Measurements from ENCODE around the gene UTP11. TPM values are rescaled to one million over a fixed set of nuclear protein-coding genes. Genes with fewer than 3 reads are reported as not detected.
"Not testable (repeated sequence)": the region's sequence is repeated elsewhere in the genome, so short reads cannot be mapped to it uniquely, and the experiment has no call there.

UTP11 gene, protein sequence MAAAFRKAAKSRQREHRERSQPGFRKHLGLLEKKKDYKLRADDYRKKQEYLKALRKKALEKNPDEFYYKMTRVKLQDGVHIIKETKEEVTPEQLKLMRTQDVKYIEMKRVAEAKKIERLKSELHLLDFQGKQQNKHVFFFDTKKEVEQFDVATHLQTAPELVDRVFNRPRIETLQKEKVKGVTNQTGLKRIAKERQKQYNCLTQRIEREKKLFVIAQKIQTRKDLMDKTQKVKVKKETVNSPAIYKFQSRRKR
- 100 to 1,000 TPM in 8 of 12 donors, 10 to 100 TPM in 3, not detected in 1; 80.5 to 128 (median 105) TPM for polyA plus RNA-seq (ENCODE audit: insufficient read length in 12 of 12)
- long read RNA-seq, donor 1, transcript UTP11-201 (8 exons, 2,019 nt), result major isoform, 24 of 32 reads
- long read RNA-seq, donor 1, partial matches to known transcripts, result 7 of 32 reads
- long read RNA-seq, donor 1, other reads (novel, unspliced or antisense), result 0 of 32 reads
- long read RNA-seq, donor 2, transcript UTP11-201 (8 exons, 2,019 nt), result major isoform, 90 of 127 reads
- long read RNA-seq, donor 2, transcript UTP11-204 (6 exons, 1,895 nt), result minor isoform, 5 of 127 reads
- long read RNA-seq, donor 2, partial matches to known transcripts, result 31 of 127 reads
- long read RNA-seq, donor 2, other reads (novel, unspliced or antisense), result 0 of 127 reads
- long read RNA-seq, donor 3, transcript UTP11-201 (8 exons, 2,019 nt), result major isoform, 36 of 37 reads
- long read RNA-seq, donor 3, partial matches to known transcripts, result 0 of 37 reads
- long read RNA-seq, donor 3, other reads (novel, unspliced or antisense), result 0 of 37 reads
- long read RNA-seq, donor 4, transcript UTP11-201 (8 exons, 2,019 nt), result major isoform, 24 of 26 reads
- long read RNA-seq, donor 4, partial matches to known transcripts, result 0 of 26 reads
- long read RNA-seq, donor 4, other reads (novel, unspliced or antisense), result 0 of 26 reads
- long read RNA-seq, donor 5, transcript UTP11-201 (8 exons, 2,019 nt), result major isoform, 86 of 110 reads
- long read RNA-seq, donor 5, partial matches to known transcripts, result 20 of 110 reads
- long read RNA-seq, donor 5, other reads (novel, unspliced or antisense), result 0 of 110 reads
- long read RNA-seq, donor 6, transcript UTP11-201 (8 exons, 2,019 nt), result major isoform, 33 of 37 reads
- long read RNA-seq, donor 6, partial matches to known transcripts, result 0 of 37 reads
- long read RNA-seq, donor 6, other reads (novel, unspliced or antisense), result 0 of 37 reads
- long read RNA-seq, donor 7, transcript UTP11-201 (8 exons, 2,019 nt), result major isoform, 25 of 27 reads
- long read RNA-seq, donor 7, partial matches to known transcripts, result 0 of 27 reads
- long read RNA-seq, donor 7, other reads (novel, unspliced or antisense), result 0 of 27 reads
- long read RNA-seq, donor 8, transcript UTP11-201 (8 exons, 2,019 nt), result major isoform, 76 of 89 reads
- long read RNA-seq, donor 8, partial matches to known transcripts, result 8 of 89 reads
- long read RNA-seq, donor 8, other reads (novel, unspliced or antisense), result 0 of 89 reads
- long read RNA-seq, donor 9, transcript UTP11-201 (8 exons, 2,019 nt), result major isoform, 28 of 37 reads
- long read RNA-seq, donor 9, partial matches to known transcripts, result 5 of 37 reads
- long read RNA-seq, donor 9, other reads (novel, unspliced or antisense), result 0 of 37 reads
- long read RNA-seq, donor 10, transcript UTP11-201 (8 exons, 2,019 nt), result major isoform, 83 of 107 reads
- long read RNA-seq, donor 10, partial matches to known transcripts, result 21 of 107 reads
- long read RNA-seq, donor 10, other reads (novel, unspliced or antisense), result 0 of 107 reads
- long read RNA-seq, donor 11, transcript UTP11-201 (8 exons, 2,019 nt), result major isoform, 57 of 95 reads
- long read RNA-seq, donor 11, partial matches to known transcripts, result 35 of 95 reads
- long read RNA-seq, donor 11, other reads (novel, unspliced or antisense), result 0 of 95 reads

DNA sequence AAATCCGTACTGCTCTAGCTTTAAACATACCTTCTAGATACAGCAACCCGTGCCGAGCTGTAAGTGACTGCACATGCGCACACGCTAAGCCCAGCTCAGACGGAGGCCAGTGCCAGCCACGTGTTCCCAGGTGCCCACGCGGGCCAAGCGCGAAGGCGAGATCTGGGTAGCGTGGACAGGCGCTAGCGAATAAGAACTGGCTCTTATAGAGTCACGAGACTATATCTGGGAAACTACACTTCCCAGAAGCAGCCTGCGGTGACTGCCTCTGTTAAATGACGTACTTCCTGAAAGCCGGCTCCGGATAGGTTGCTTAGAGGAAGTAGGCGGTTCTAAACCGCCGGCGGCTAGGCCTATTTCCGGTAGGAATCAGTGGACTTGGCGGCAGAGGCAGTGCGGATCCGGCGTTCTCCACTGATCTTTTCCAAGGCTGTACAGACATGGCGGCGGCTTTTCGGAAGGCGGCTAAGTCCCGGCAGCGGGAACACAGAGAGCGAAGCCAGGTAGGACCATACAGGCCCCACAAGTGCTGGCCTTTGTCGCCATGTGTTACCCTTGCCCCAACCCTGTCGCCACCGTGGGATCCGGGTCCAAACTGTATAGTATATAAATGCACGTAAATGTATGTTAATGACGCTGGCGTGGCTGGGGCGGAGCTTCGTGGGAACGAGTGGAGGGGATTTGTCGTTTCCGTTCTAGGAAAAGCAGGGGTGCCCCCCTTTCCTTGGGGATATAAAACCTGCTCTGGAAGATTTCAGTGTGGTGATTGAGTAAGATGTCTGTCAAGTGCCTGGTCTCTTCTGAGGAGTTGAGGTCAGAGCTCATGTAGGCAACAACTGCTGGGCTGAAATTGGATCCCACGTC lies at the start of gene UTP11:
Gene UTP11 (plus strand): TSS at position 372 of the 864 bp plus-strand sequence. CDS start 69 bp downstream, at position 441.
- DNase-seq, result peak; percentile 97

DNA sequence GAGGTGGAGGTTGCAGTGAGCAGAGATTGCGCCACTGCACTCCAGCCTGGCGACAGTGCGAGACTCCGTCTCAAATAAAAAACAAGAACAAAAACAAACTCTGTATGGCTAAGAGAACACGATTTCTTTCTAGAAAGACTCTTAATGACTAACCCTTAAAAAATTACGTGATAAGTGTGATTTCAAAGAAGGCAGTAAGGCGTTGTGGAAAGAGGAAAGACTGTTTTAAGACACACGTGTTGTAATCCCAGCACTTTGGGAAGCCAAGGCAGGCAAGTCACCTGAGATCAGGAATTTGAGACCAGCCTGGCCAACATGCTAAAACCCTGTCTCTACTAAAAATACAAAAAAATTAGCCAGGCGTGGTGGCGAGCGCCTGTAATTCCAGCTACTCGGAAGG lies 48.4 kb upstream of the UTP11 start:
- not testable (repeated sequence) for DNase-seq

DNA sequence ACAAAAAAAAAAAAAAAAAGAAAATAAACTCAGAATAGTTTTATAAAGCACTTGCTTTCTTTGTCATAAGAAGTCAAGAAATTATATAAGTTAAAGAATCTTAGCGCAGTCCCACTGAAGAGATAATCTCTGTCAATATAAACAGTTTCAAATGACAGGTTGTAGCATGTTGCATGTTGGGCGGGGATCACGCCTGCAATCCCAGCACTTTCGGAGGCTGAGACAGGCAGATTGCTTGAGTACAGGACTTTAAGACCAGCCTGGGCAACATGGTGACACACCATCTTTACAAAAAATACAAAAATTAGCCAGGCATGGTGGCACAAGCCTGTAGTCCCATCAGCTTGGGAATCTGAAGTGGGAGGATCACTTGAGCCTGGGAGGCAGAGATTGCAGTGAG lies 47.2 kb upstream of the UTP11 start:
- no peak for DNase-seq

DNA sequence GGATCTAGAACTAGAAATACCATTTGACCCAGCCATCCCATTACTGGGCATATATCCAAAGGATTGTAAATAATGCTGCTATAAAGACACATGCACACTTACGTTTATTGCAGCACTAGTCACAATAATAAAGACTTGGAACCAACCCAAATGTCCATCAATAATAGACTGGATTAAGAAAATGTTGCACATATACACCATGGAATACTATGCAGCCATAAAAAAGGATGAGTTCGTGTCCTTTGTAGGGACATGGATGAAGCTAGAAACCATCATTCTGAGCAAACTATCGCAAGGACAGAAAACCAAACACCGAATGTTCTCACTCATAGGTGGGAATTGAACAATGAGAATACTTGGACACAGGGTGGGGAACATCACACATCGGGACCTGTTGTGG lies 38.9 kb upstream of the UTP11 start:
- not testable (repeated sequence) for DNase-seq

DNA sequence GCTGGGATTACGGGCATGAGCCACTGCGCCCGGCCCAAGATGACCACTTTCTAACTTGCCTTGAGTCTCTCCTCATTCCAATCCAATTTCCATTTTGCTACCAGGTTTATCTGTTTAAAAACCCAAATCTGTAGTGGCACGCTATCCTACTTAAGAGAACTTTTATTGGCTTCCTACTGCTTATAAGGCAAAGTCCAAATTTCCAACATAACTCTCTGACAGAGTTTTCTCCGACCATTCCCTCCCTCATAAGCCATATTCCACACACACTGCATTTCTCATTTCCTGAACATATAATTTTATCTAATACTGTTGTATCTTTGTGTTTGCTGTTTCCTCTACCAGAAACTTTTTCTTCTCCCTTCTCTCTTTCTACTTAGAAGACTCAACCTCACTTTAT lies 38.0 kb upstream of the UTP11 start:
- DNase-seq, result no peak

DNA sequence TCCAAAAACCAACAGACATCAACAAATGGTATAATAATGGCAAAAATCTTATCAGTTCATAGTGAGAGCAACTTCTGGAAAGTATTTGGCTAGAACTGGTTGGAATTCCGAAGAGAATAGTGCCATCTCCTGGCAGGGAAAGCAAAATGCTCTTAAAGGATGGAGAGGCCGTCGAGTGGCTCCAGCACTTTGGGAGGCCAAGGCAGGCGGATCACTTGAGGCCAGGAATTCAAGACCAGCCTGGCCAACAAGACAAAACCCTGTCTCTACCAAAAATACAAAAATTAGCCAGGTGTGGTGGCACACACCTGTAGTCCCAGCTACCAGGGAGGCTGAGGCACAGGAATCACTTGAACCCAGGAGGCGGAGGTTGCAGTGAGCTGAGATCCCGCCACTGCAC lies 37.5 kb upstream of the UTP11 start:
- DNase-seq, result not testable (repeated sequence)

DNA sequence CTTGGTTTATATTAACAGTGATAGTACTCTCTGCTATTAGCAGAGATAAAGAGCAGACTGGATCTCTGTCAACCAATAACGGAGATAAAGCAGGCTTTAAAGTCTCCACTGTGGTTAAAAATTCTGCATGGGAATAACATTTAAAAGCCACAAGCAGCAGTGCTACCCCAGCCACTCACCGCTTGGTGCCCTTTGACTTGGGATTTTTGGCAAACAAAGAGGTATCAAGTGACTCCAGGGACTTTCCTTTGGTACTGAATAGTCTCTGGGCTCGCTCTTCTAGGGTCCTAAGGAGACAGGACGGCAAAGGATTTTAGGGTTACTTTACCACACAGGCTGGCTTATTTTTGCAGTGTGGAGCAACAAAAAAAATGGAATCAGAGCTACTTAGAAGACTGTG lies 34.0 kb upstream of the UTP11 start:
- no peak for DNase-seq

DNA sequence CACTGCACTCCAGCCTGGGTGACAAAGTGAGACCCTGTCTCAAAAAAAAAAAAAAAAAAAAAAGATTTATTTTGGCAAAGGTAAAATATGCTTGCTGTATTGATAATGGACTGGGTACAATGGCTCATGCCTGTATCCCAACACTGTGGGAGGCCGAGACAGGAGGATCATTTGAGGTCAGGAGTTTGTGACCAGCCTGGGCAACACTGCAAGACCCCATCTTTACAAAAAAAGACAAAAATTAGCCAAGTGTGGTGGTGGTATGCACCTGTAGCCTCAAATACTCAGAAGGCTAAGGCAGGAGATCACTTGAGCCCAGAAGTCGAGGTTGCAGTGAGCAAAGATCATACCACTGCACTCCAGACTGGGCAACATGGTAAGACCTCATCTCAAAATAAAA lies 29.0 kb upstream of the UTP11 start:
- DNase-seq, result no peak

DNA sequence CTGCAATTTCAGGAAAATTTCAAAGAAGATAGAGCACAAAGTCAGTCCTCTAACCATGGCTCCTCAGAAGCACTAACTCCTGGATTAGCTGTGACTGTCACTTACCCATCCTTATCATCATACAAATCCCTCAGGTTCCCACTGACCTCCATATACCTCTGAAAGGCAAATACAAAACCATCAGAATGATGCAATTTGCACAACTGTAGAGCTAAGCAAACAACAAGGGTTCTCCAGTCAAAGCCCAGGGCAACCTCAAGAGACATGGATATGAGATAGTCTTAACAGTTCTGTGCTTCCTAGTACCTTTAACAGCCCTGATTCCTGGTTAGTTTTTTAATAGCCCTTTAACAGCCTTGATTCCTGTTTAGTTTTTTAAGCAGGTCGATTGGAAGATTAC lies 24.9 kb upstream of the UTP11 start:
- DNase-seq, result no peak

DNA sequence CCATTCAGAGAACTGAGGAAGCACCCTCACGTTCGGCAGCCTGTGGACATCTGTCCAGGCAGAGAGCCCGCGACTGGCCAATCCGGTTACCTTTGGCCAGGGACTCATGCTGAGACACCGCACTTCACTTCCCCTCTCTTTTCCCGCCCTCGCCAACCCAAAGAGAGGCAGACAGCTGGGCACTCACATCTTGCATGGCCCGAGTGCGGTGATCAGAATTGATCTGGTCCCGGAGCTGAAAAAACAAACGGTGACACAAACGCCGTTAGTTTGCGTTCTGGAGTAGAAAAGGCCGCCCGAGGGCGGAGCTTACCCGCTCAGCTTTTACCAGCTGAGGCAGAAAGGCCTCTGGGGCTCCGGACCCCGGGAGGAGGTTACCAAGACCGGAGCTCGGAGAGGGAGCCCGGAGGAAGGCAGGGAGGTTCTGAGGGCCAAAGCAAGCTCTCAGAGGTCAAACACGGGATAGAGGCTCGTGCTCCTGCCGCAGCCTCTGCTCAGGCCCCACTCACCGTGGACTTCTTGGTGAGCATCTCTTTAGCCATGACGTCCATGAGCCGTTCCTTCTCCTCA lies 23.1 kb upstream of the UTP11 start:
- DNase-seq, result no peak

DNA sequence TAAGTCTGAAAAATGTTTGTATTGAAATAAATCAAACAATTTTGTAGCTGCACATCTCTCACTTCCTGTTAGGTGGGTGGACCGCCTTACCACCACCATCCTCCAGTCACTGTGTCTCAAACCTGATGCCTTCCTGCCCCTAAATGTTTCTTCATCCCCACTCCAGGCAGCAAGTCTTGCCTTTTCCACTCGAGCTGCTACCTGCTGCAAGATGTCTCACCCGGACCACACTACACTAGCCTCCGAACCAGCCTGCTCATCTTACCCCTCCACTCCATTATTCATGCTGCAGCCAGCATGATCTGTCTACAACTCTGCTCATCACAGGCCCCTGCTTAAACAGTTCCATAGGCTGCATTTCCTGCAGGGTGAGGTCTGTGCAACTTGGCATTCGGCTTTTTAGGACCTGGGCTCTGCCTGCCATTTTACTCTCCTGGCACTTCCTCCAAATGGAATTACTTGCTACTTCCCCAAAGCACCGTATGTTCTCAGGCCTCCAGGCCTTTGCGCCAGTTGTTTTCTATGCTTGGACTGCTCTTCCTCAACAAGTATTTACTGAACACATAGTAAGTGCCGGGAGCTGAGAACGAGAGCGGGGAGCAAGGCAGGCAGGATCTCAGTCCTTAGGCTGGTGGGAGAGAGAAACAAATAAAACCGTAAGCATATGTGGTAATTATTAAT lies 17.5 kb upstream of the UTP11 start:
- no peak for DNase-seq

DNA sequence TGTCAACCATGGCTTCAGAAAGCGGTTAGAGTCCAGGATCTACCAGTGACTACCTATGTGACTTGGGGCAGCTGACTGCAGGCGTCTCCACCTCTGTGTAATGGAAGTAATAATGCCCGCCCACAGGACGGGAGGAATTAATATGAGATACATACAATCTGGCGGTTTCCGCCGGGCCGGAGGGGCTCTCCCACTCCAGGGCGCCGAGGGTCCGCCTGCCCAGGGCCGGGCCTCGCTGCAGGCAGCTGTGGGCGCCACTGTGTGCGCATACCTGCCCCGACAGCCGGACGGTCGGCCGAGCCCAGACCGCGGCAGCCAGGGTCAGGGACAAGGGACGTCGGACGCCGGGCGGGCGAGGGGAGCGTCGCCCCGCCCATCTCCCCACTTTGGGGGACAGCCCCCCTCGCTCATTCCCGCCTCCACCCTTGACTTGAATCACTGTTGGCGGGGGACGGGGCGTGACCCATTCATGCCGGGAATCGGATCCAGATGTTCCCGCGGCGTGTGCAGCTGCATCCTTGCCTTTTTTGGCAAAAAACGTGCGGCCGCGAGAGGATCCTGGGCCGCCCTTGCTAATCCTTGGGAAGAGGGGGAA lies 16.7 kb upstream of the UTP11 start:
- DNase-seq, result peak; percentile 95

DNA sequence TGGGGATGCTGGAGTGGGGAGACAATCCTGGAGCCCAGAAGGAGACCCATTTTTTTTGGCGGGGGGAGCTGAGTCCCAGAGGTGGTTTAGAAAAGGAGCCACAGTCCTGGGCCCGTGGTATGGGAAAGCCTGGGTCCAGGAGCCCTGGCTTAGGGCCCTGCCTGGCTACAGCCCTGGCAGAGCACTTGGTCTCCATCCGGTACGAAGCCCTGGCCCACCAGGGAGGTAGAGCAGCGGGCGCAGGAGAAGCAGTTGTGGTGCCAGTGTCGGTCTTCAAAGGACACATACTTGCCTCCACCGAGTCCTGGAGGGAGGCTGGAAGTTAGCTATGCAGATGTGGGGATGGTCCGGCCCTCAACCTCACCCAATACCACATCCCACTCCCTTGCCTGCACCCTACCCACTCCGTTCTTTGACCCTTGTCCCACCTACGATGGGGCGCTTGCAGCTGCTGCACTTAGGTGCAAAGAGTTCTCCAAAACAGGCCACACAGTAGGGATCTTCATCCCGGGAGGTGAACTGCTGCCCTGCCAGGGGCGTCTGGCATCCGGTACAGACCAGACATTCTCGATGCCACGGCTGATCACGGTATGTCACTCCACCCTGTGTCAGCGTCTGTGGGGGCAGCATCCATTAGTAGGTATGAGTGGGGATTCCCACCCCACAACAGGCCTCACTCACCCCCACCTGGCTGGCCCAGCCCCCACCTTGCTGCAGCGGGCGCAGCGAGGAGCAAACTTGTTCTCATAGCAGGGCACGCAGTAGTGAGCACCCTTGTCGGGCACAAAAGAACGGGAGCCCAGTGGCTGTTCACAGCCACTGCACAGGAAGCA lies 15.1 kb upstream of the UTP11 start:
- no peak for DNase-seq

DNA sequence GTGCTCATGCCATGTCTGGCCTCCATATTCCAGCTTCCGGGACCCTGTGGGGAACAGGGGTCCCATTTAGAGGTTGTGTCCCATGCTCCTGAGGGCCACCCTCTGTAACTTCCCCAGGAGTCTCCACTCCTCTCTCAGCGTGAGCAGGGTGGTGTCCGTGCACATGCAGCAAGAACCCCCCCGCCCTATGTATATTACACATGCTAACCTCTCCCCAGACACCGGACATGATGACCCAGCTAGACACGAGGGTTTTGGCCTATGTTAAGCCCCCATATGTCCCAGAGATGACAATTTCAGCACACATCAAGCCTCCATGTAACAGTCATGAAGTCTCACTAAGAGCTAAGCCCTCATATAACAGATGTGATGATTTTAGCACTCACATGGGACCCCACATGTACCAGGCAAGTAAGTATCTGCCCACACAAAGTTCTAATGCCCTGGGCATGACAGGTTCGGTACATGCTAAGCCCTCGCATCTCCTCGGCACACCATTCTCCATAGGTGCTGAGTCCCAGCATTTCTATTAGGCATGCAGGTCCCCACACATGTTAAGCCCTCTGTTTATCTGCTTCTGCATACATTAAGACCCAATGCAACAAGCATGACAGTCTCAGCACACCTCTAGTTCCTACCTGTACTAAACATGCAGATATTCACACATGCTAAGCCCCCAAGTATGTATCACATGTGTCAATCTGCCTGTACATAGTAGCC lies 14.3 kb upstream of the UTP11 start:
- no peak for DNase-seq

DNA sequence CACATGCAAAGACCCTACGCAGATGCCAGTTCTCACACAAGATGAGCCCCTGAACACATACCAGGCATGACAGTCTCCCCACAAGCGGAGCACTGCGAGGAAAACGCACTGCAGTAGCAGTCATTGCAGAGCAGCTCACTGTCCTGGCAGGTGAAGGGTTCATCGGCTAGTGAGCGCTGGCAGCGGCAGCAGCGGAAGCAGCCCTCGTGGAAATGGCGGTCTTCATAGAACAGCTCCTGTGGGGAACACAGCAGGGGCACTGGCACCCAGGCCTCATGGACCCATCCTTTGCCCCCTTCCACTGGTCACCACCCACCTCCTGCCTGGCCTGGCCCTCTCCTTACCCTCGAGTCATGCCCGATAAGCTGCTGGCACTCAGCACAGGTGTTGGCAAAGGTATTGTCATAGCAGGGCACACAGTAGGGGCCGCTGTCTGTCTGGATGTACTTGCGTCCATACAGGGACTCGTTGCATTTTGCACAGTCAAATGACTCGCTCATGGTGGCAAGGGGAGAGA lies 13.6 kb upstream of the UTP11 start:
- DNase-seq, result no peak

Data from muscle of arm (tissue), 14 donors.